HepG2 (cell line): Measurements from ENCODE around the gene ZSWIM6.

Experiments
- ATF1 ChIP-seq: IDR thresholded peaks from 2 replicates; pipeline ENCODE4 v1.6.1; 2016; ENCODE audit warnings: mild to moderate bottlenecking, control low read depth
- DR1 ChIP-seq: sonication (generic); formaldehyde crosslinking; IDR thresholded peaks from 2 replicates; pipeline ENCODE4 v1.8.0; 2021; ENCODE audit warnings: mild to moderate bottlenecking, missing genetic modification reagents, inconsistent platforms
- EP300 ChIP-seq, 3 experiments: sonication (generic) in 1 of 3; formaldehyde crosslinking in 1 of 3; IDR thresholded peaks; 2 replicates each; pipeline versions ENCODE4 v1.5.1 to v1.6.1; 2011 to 2020; ENCODE audit warnings: low read depth in 2 of 3, low read length in 2 of 3, borderline replicate concordance in 1 of 3, improper control_type of control experiment in 1 of 3, mild to moderate bottlenecking in 1 of 3, missing genetic modification reagents in 1 of 3, moderate library complexity in 1 of 3
- FOXP1 ChIP-seq, 2 experiments: fragments of 450-650 bp in 1 of 2; IDR thresholded peaks; 2 replicates each; pipeline ENCODE4 v1.6.1; 2017 to 2018; ENCODE audit warnings: antibody characterized with exemption in 1 of 2
- RBAK ChIP-seq: sonication (generic); formaldehyde crosslinking; IDR thresholded peaks from 2 replicates; pipeline ENCODE4 v1.5.1; 2020; ENCODE audit warnings: mild to moderate bottlenecking, missing genetic modification reagents
- SIN3A ChIP-seq: IDR thresholded peaks from 2 replicates; pipeline ENCODE4 v1.6.1; 2011; ENCODE audit warnings: low read depth, mild to moderate bottlenecking, control low read depth, low read length, borderline replicate concordance
- SP2 ChIP-seq: sonication (generic); formaldehyde crosslinking; IDR thresholded peaks from 2 replicates; pipeline ENCODE4 v1.5.1; 2020; ENCODE audit warnings: mild to moderate bottlenecking, missing genetic modification reagents
- ZC3H4 ChIP-seq: sonication (generic); formaldehyde crosslinking; IDR thresholded peaks from 2 replicates; pipeline ENCODE4 v1.4.0; 2020; ENCODE audit warnings: missing genetic modification reagents, borderline replicate concordance
- ZNF138 ChIP-seq: sonication (generic); formaldehyde crosslinking; IDR thresholded peaks from 2 replicates; pipeline ENCODE4 v1.5.0; 2020; ENCODE audit warnings: mild to moderate bottlenecking, low read depth, missing genetic modification reagents
- TF ChIP-seq, protein P1 (sequence below): sonication (generic); formaldehyde crosslinking; IDR thresholded peaks from 2 replicates; pipeline ENCODE4 v1.4.0; 2020; ENCODE audit warnings: missing genetic modification reagents, low read depth, mild to moderate bottlenecking, borderline replicate concordance
- TF ChIP-seq, protein P2 (sequence below): sonication (generic); formaldehyde crosslinking; IDR thresholded peaks from 2 replicates; pipeline ENCODE4 v1.5.0; 2020; ENCODE audit warnings: mild to moderate bottlenecking, missing genetic modification reagents, moderate library complexity
- TF ChIP-seq, protein P3 (sequence below), 2 experiments: fragments of 450-650 bp in 1 of 2; sonication (generic) in 1 of 2; formaldehyde crosslinking; IDR thresholded peaks; 2 replicates each; pipeline versions ENCODE4 v1.5.0 to v1.8.0; 2020 to 2022; ENCODE audit warnings: mild to moderate bottlenecking in 1 of 2, missing genetic modification reagents in 1 of 2
- TF ChIP-seq, protein P4 (sequence below): sonication (generic); formaldehyde crosslinking; IDR thresholded peaks from 2 replicates; pipeline ENCODE4 v1.8.1; 2022; ENCODE audit warnings: mild to moderate bottlenecking, missing genetic modification reagents

DNA sequence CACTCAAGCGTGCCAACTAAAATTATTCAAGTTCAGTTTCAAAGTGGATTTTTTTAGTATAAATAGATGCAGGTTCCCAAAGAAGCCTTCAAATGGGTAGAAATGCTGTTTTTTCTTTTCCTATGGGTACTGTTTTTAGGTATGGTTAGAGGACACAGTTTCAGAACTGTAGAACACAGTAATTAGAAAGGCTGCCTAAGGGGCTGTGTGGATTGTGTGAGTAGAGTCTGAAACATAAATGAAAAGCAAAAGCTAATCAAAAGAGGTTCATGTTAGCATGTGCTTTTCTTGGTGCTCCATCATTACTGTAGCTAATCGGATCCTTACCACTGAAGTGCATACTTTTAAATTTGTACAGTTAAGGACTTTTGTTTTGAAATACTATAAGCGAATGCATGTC lies 85.3 kb downstream of the ZSWIM6 start:
- TF ChIP-seq, protein P1, sequence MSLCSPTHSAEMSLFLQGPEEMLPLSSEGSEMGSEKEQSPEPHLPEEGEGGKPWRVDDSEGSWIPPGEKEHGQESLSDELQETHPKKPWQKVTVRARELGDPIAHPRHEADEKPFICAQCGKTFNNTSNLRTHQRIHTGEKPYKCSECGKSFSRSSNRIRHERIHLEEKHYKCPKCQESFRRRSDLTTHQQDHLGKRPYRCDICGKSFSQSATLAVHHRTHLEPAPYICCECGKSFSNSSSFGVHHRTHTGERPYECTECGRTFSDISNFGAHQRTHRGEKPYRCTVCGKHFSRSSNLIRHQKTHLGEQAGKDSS (CRISPR knock-in tag) = no peak
- TF ChIP-seq, protein P2, sequence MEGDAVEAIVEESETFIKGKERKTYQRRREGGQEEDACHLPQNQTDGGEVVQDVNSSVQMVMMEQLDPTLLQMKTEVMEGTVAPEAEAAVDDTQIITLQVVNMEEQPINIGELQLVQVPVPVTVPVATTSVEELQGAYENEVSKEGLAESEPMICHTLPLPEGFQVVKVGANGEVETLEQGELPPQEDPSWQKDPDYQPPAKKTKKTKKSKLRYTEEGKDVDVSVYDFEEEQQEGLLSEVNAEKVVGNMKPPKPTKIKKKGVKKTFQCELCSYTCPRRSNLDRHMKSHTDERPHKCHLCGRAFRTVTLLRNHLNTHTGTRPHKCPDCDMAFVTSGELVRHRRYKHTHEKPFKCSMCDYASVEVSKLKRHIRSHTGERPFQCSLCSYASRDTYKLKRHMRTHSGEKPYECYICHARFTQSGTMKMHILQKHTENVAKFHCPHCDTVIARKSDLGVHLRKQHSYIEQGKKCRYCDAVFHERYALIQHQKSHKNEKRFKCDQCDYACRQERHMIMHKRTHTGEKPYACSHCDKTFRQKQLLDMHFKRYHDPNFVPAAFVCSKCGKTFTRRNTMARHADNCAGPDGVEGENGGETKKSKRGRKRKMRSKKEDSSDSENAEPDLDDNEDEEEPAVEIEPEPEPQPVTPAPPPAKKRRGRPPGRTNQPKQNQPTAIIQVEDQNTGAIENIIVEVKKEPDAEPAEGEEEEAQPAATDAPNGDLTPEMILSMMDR = no peak
- TF ChIP-seq SIN3A (no peak), ZC3H4 (CRISPR knock-in tag) (no peak), SP2 (CRISPR knock-in tag) (no peak), ATF1 (no peak), RBAK (no peak), EP300 (IDR thresholded peaks at IDR 0.05; ENCODE audit: low read depth in 2 of 2, low read length in 2 of 2) (no peak), EP300 (CRISPR knock-in tag; IDR thresholded peaks at IDR 0.05; ENCODE audit: borderline replicate concordance) (no peak), ZNF138 (CRISPR knock-in tag) (no peak), FOXP1 (IDR thresholded peaks at IDR 0.05) (no peak), FOXP1 (CRISPR knock-in tag; IDR thresholded peaks at IDR 0.05) (no peak), DR1 (CRISPR knock-in tag) (no peak)
- TF ChIP-seq, protein P3, sequence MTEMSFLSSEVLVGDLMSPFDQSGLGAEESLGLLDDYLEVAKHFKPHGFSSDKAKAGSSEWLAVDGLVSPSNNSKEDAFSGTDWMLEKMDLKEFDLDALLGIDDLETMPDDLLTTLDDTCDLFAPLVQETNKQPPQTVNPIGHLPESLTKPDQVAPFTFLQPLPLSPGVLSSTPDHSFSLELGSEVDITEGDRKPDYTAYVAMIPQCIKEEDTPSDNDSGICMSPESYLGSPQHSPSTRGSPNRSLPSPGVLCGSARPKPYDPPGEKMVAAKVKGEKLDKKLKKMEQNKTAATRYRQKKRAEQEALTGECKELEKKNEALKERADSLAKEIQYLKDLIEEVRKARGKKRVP (CRISPR knock-in tag; IDR thresholded peaks at IDR 0.05) = no peak
- TF ChIP-seq, protein P4, sequence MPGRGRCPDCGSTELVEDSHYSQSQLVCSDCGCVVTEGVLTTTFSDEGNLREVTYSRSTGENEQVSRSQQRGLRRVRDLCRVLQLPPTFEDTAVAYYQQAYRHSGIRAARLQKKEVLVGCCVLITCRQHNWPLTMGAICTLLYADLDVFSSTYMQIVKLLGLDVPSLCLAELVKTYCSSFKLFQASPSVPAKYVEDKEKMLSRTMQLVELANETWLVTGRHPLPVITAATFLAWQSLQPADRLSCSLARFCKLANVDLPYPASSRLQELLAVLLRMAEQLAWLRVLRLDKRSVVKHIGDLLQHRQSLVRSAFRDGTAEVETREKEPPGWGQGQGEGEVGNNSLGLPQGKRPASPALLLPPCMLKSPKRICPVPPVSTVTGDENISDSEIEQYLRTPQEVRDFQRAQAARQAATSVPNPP = no peak
